NCI-H2081 (cell line): Measurements from ENCODE around the gene IL17RD.

Source experiments
- DNase-seq, 2 experiments: peaks; one replicate each; lab custom pipeline; 2025; lab: John Stamatoyannopoulos, UW

IL17RD gene

GRCh38 chr3:57130571-57131209, 34.5 kb downstream of the IL17RD start:
- peak; percentile 5 to 29 for DNase-seq

- DNase-seq: no peak
Measured at GRCh38 chr3:57128826-57129667, 36.1 kb downstream of the IL17RD start.

- DNase-seq: no peak
Measured at GRCh38 chr3:57127891-57128518, 37.1 kb downstream of the IL17RD start.

- no peak for DNase-seq
Measured at GRCh38 chr3:57126244-57126643, 38.9 kb downstream of the IL17RD start.

- no peak for DNase-seq
Measured at GRCh38 chr3:57120451-57121174, 44.5 kb downstream of the IL17RD start.

GRCh38 chr3:57120040-57120439, 45.1 kb downstream of the IL17RD start:
- DNase-seq: no peak

- no peak for DNase-seq
Measured at GRCh38 chr3:57118254-57118653, 46.9 kb downstream of the IL17RD start.

GRCh38 chr3:57116501-57116900, 48.7 kb downstream of the IL17RD start:
- no peak for DNase-seq

GRCh38 chr3:57112206-57112605, 52.9 kb downstream of the IL17RD start:
- no peak for DNase-seq

- peak; percentile 8 to 67 for DNase-seq
Measured at GRCh38 chr3:57110798-57111197, 54.4 kb downstream of the IL17RD start.

- no peak for DNase-seq
Measured at GRCh38 chr3:57110214-57110613, 54.9 kb downstream of the IL17RD start.

GRCh38 chr3:57109437-57110199, 55.5 kb downstream of the IL17RD start:
- no peak for DNase-seq

GRCh38 chr3:57108684-57109083, 56.5 kb downstream of the IL17RD start:
- DNase-seq: no peak

GRCh38 chr3:57105585-57105984, 59.6 kb downstream of the IL17RD start:
- no peak for DNase-seq

GRCh38 chr3:57100046-57100695, 65.0 kb downstream of the IL17RD start:
- DNase-seq: peak; percentile 55 to 65

GRCh38 chr3:57098418-57099310, 66.5 kb downstream of the IL17RD start:
- DNase-seq: no peak

- no peak for DNase-seq
Measured at GRCh38 chr3:57097536-57097935, 67.6 kb downstream of the IL17RD start.

- DNase-seq: no peak
Measured at GRCh38 chr3:57095363-57095762, 69.8 kb downstream of the IL17RD start.

GRCh38 chr3:57094575-57094974, 70.6 kb downstream of the IL17RD start:
- no peak for DNase-seq

GRCh38 chr3:57093971-57094535, 71.1 kb downstream of the IL17RD start:
- DNase-seq: no peak
